Duodenal mucosa (tissue), 2 donors: ENCODE results near the gene SERPINB2.
"Not testable (repeated sequence)": the region's sequence is repeated elsewhere in the genome, so short reads cannot be mapped to it uniquely, and the experiment has no call there.

ENCODE experiments used
- H3K27ac ChIP-seq: one replicate; pipeline ENCODE4 v1.7.0; 2013; ENCODE audit warnings: low read depth, low read length
- H3K27me3 ChIP-seq, 2 donors: one replicate each; pipeline ENCODE4 v1.7.0; 2013; ENCODE audit warnings: low read length in 2 of 2, control low read depth in 1 of 2; ENCODE audit not compliant: insufficient read depth in 2 of 2, control insufficient read depth in 1 of 2
- H3K36me3 ChIP-seq, 2 donors: one replicate each; pipeline ENCODE4 v1.7.0; 2013; ENCODE audit warnings: low read length in 2 of 2, control low read depth in 1 of 2; ENCODE audit not compliant: insufficient read depth in 2 of 2, control insufficient read depth in 1 of 2
- H3K4me1 ChIP-seq, 2 donors: one replicate each; pipeline ENCODE4 v1.7.0; 2013; ENCODE audit warnings: low read length in 2 of 2, control low read depth in 1 of 2; ENCODE audit not compliant: insufficient read depth in 2 of 2, control insufficient read depth in 1 of 2
- H3K4me3 ChIP-seq, 2 donors: one replicate each; pipeline ENCODE4 v1.7.0; 2013; ENCODE audit warnings: low read length in 2 of 2, low read depth in 1 of 2
- H3K9ac ChIP-seq, 2 donors: one replicate each; pipeline ENCODE4 v1.7.0; 2013; ENCODE audit warnings: low read length in 2 of 2, low read depth in 1 of 2
- H3K9me3 ChIP-seq, 2 donors: one replicate each; pipeline ENCODE4 v1.7.0; 2013; ENCODE audit warnings: low read length in 2 of 2, control low read depth in 1 of 2; ENCODE audit not compliant: control insufficient read depth in 1 of 2

SERPINB2 gene

DNA sequence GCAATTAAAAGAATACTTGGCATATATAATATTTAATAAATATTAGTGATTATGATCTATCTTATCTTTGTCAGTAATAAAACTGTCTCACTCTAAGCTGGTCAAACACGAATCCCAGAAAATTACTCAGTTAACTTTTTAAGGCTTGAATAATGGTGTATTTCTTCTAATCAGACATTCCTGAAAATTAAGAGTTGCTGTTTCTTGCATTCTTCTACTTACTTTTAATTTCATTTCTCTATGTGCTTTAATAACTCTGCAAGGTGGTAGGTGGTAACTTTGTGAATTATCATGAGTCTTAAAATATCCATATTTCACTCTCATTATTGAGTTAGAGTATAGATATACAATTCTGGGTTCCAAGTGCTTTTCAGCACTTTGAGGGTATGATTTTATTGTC, 17.2 kb downstream of the SERPINB2 start:
- Histone ChIP-seq H3K9me3 (no peaks in the 10 kb centered on the region), H3K4me1 (no peaks in the 10 kb centered on the region), H3K4me3 (no peak overlapping the region), H3K9ac (no peak overlapping the region), H3K27ac (no peak overlapping the region), H3K36me3 (no peaks in the 10 kb centered on the region), H3K27me3 (no peaks in the 10 kb centered on the region)

GRCh38 chr18:63905361-63905760, 17.9 kb downstream of the SERPINB2 start:
- H3K4me3 ChIP-seq: no peak overlapping the region
- no peaks in the 10 kb centered on the region for H3K27me3 ChIP-seq
- H3K36me3 ChIP-seq: no peaks in the 10 kb centered on the region

DNA sequence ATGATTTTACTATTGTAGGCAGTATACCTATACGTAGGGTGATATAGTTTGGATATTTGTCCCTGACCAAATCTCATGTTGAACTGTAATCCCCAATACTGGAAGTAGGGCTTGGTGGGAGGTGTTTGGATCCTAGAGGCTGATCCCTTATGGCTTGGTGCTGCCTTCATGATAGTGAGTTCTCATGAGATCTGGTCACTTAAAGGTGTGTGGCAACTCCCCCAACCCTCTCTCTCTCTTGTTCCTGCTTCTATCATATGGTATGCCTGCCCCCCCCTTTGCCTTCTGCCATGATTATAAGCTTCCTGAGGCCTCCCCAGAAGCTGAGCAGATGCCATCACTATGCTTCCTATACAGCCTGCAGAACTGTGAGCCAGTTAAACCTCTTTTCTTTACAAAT, 18.6 kb downstream of the SERPINB2 start:
- no peak overlapping the region for H3K4me3 ChIP-seq
- no peaks in the 10 kb centered on the region for H3K27me3 ChIP-seq
- H3K4me1 ChIP-seq: no peaks in the 10 kb centered on the region
- no peaks in the 10 kb centered on the region for H3K9me3 ChIP-seq
- no peaks in the 10 kb centered on the region for H3K36me3 ChIP-seq
- no peak overlapping the region for H3K27ac ChIP-seq
- no peak overlapping the region for H3K9ac ChIP-seq

More at GRCh38 chr18:63905361-63905760, 17.9 kb downstream of the SERPINB2 start:
- Histone ChIP-seq H3K4me1 (no peaks in the 10 kb centered on the region), H3K9ac (no peak overlapping the region), H3K27ac (no peak overlapping the region), H3K9me3 (no peaks in the 10 kb centered on the region)

- Histone ChIP-seq H3K9me3 (no peaks in the 10 kb centered on the region), H3K4me3 (no peak within 1 kb of the TSS), H3K36me3 (no peaks in the 10 kb centered on the region), H3K27me3 (no peaks in the 10 kb centered on the region), H3K9ac (no peak within 1 kb of the TSS), H3K27ac (no peak within 1 kb of the TSS), H3K4me1 (no peaks in the 10 kb centered on the region)
Measured at GRCh38 chr18:63907664-63908063, 20.2 kb downstream of the SERPINB2 start, which contains the start of gene SERPINB10. Gene SERPINB10 (plus strand): TSS chr18:63907958. CDS start chr18:63915511, 7,553 bp downstream.

DNA sequence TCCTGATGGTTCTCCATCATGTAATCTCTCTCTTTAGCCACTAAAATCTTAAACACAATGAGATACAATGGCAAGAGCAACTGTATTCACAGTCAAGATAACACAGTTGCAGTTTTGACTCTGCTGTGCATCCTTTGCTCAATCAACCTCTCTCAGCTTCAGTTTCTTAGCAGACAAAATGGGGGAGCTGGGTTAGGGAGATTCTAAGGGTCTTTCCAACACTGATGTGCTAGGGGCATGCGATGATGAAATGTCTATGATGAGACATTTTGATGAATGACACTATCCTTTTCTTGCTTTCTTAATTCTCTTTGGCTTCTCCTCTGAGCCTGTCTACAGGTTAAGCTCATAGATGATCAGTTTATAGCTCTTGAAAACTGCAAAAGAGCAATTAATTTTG, 21.4 kb downstream of the SERPINB2 start:
- Histone ChIP-seq H3K4me1 (no peaks in the 10 kb centered on the region), H3K36me3 (no peaks in the 10 kb centered on the region), H3K27ac (no peak overlapping the region), H3K9me3 (no peaks in the 10 kb centered on the region), H3K27me3 (no peaks in the 10 kb centered on the region), H3K4me3 (no peak overlapping the region), H3K9ac (no peak overlapping the region)

DNA sequence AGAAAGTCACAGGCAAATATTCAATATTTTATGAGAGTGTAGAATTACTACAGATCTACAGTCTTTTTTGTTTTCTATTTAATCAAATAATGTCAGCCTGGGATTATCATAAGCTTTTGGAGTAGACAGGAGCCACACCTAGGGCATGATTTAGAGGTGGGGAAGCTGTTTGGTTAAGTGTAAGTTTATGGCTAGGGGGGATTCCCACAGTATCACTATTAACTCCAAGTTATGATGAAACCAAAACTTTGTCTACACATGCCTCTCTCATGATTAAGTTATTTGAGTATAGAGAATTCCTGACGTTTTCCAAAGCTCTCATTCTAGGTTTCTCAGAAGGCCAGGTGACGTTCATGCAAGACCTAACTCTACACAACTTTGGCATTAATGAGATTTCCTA, 22.4 kb downstream of the SERPINB2 start:
- Histone ChIP-seq H3K9ac (no peak overlapping the region), H3K4me3 (no peak overlapping the region), H3K27me3 (no peaks in the 10 kb centered on the region), H3K36me3 (no peaks in the 10 kb centered on the region), H3K27ac (no peak overlapping the region), H3K9me3 (no peaks in the 10 kb centered on the region), H3K4me1 (no peaks in the 10 kb centered on the region)

GRCh38 chr18:63917817-63918216, 30.3 kb downstream of the SERPINB2 start:
- no peak overlapping the region for H3K9ac ChIP-seq
- no peaks in the 10 kb centered on the region for H3K27me3 ChIP-seq
- H3K36me3 ChIP-seq: no peaks in the 10 kb centered on the region
- no peaks in the 10 kb centered on the region for H3K4me1 ChIP-seq
- no peak overlapping the region for H3K4me3 ChIP-seq
- H3K27ac ChIP-seq: no peak overlapping the region
- no peaks in the 10 kb centered on the region for H3K9me3 ChIP-seq

- no peak overlapping the region for H3K27ac ChIP-seq
- H3K36me3 ChIP-seq: no peaks in the 10 kb centered on the region
- H3K27me3 ChIP-seq: no peaks in the 10 kb centered on the region
- no peak overlapping the region for H3K4me3 ChIP-seq
- H3K4me1 ChIP-seq: no peaks in the 10 kb centered on the region
- H3K9ac ChIP-seq: no peak overlapping the region
- no peaks in the 10 kb centered on the region for H3K9me3 ChIP-seq
Measured at GRCh38 chr18:63922049-63922448, 34.5 kb downstream of the SERPINB2 start.

GRCh38 chr18:63924551-63924950, 37.0 kb downstream of the SERPINB2 start:
- H3K27ac ChIP-seq: no peak overlapping the region
- no peak overlapping the region for H3K4me3 ChIP-seq
- no peaks in the 10 kb centered on the region for H3K4me1 ChIP-seq

GRCh38 chr18:63928331-63928730, 40.8 kb downstream of the SERPINB2 start:
- Histone ChIP-seq H3K27me3 (no peaks in the 10 kb centered on the region), H3K27ac (no peak overlapping the region), H3K9ac (no peak overlapping the region), H3K4me1 (no peaks in the 10 kb centered on the region), H3K36me3 (no peaks in the 10 kb centered on the region), H3K9me3 (no peaks in the 10 kb centered on the region), H3K4me3 (no peak overlapping the region)

More at GRCh38 chr18:63924551-63924950, 37.0 kb downstream of the SERPINB2 start:
- no peaks in the 10 kb centered on the region for H3K36me3 ChIP-seq
- no peaks in the 10 kb centered on the region for H3K9me3 ChIP-seq
- H3K9ac ChIP-seq: no peak overlapping the region
- H3K27me3 ChIP-seq: no peaks in the 10 kb centered on the region

GRCh38 chr18:63929369-63929768, 41.9 kb downstream of the SERPINB2 start:
- not testable (repeated sequence) for H3K4me3 ChIP-seq, H3K27me3 ChIP-seq, H3K27ac ChIP-seq, H3K9me3 ChIP-seq, H3K36me3 ChIP-seq, H3K4me1 ChIP-seq, H3K9ac ChIP-seq
